Measurements from ENCODE around the gene ZWILCH. TPM values are rescaled to one million over a fixed set of nuclear protein-coding genes. Genes with fewer than 3 reads are reported as not detected.

ZWILCH gene
- total and polyA plus RNA-seq, 2 donors (not counting 3 experiments of a cell fraction or from before 2014, with no cell fraction given): 9.3 to 28.8 TPM

- Histone ChIP-seq H2AFZ (ENCODE audit: low read depth, low read length) (no peak overlapping the region), H3K79me2 (ENCODE audit: control insufficient read depth, insufficient read depth, low read length) (no peaks in the 10 kb centered on the region), H3K36me3 (ENCODE audit: control insufficient read depth in 2 of 2, extremely low read depth in 1 of 2, insufficient read depth in 2 of 2, low read length in 2 of 2) (peaks cover 4 to 7% of the 10 kb centered on the region in 2 experiments), H3K4me2 (ENCODE audit: insufficient read depth, low read length) (no peak overlapping the region), H3K9me1 (replicated peaks; ENCODE audit: control insufficient read depth, extremely low read depth, insufficient read depth, low read length) (no peaks in the 10 kb centered on the region), H3K9ac (replicated peaks; ENCODE audit: extremely low read depth, insufficient read depth, low read length) (no peak overlapping the region), H3K9me3 (replicated peaks; ENCODE audit: control insufficient read depth, insufficient read depth, low read length) (no peaks in the 10 kb centered on the region), H4K20me1 (replicated peaks; ENCODE audit: control insufficient read depth, extremely low read depth, insufficient read depth, low read length) (no peaks in the 10 kb centered on the region), H3K27me3 (ENCODE audit: control insufficient read depth in 2 of 2, insufficient read depth in 2 of 2, low read length in 2 of 2) (no peaks in the 10 kb centered on the region), H3K4me3 (replicated peaks in 1 of 3; ENCODE audit: insufficient read depth in 1 of 3, low read depth in 1 of 3, low read length in 3 of 3) (no peak overlapping the region), H3K4me1 (ENCODE audit: control insufficient read depth, extremely low read depth, insufficient read depth, low read length) (no peaks in the 10 kb centered on the region), H3K27ac (ENCODE audit: insufficient read depth, low read depth, low read length) (no peak overlapping the region)
- BruUV-seq (replicated peaks): no TSS peak
- intact Hi-C loops (cut with micrococcal nuclease) (no loop called here), dilution Hi-C loops (cut with MboI; ENCODE audit: extremely low pct_ligation_motif_present, low sequenced_read_pairs) (no loop called here)
- FAIRE-seq (no peak), DNase-seq (ENCODE audit: low read depth, low spot score) (no peak)
- ChIA-PET CTCF (interaction anchor here (1.1 to 1.5 kb wide), 3 partner anchors 15 to 42 kb away, joined by 3 to 4 read pairs (median 3); no protein-coding TSS in a partner anchor), POLR2A (no interaction called here)
- TF ChIP-seq, protein P1, sequence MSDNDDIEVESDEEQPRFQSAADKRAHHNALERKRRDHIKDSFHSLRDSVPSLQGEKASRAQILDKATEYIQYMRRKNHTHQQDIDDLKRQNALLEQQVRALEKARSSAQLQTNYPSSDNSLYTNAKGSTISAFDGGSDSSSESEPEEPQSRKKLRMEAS (IDR thresholded peaks at IDR 0.05; ENCODE audit: insufficient read depth, insufficient read length): no peak
- TF ChIP-seq POLR2A (IDR thresholded peaks at IDR 0.05; ENCODE audit: low read depth, low read length) (no peak), GATA2 (IDR thresholded peaks at IDR 0.05; ENCODE audit: insufficient read depth, insufficient read length, low read depth, low read length) (no peak), POLR2AphosphoS5 (IDR thresholded peaks at IDR 0.05; ENCODE audit: insufficient read depth, low read depth, low read length) (no peak), FOS (IDR thresholded peaks at IDR 0.05; ENCODE audit: borderline replicate concordance, insufficient read depth, low read length) (no peak), CTCF (IDR thresholded peaks at IDR 0.05; ENCODE audit: extremely low read depth in 1 of 2, insufficient read depth in 1 of 2, low read depth in 1 of 2, low read length in 2 of 2) (no peak), EZH2 (IDR thresholded peaks at IDR 0.05; ENCODE audit: borderline replicate concordance, low read depth, low read length, severe bottlenecking) (no peak)
Measured at GRCh38 chr15:66524838-66525237, 19.7 kb downstream of the ZWILCH start.

Data from endothelial cell of umbilical vein (primary cell).